ENCODE results near the gene EPAS1.

GRCh38 chr2:46394649-46395510 is 97.7 kb downstream of the EPAS1 start:
- TF ChIP-seq CTCF (IDR thresholded peaks at IDR 0.05) (no peak), POLR2A (IDR thresholded peaks at IDR 0.05) (no peak)
